GM19372 (cell line): ENCODE results near the gene GPR18.
"Not testable (repeated sequence)": the region's sequence is repeated elsewhere in the genome, so short reads cannot be mapped to it uniquely, and the experiment has no call there.

ENCODE experiments used
- ATAC-seq: cut with Tn5 transposase; IDR thresholded peaks from one replicate; pipeline ENCODE4 v1.9.1; 2021; ENCODE audit warnings: mild to moderate bottlenecking, low read depth, moderate library complexity; ENCODE audit not compliant: unreplicated experiment

GPR18 gene

GRCh38 chr13:99269627-99270241, 11.6 kb upstream of the GPR18 start:
- ATAC-seq, result no peak

GRCh38 chr13:99268822-99269221, 10.6 kb upstream of the GPR18 start:
- no peak for ATAC-seq

- ATAC-seq, result no peak
These were observed 9.7 kb upstream of the GPR18 start for GRCh38 chr13:99267927-99268326.

GRCh38 chr13:99266827-99267226, 8.6 kb upstream of the GPR18 start:
- ATAC-seq, result no peak

GRCh38 chr13:99265821-99266426, 7.7 kb upstream of the GPR18 start:
- no peak for ATAC-seq

- no peak for ATAC-seq
These were observed 7.1 kb upstream of the GPR18 start for GRCh38 chr13:99265162-99265800.

GRCh38 chr13:99264051-99264450, 5.9 kb upstream of the GPR18 start:
- ATAC-seq, result no peak

GRCh38 chr13:99263126-99263785, 5.1 kb upstream of the GPR18 start:
- no peak for ATAC-seq

- ATAC-seq, result no peak
These were observed 2.9 kb upstream of the GPR18 start for GRCh38 chr13:99261059-99261458.

- no peak for ATAC-seq
These were observed 2.0 kb upstream of the GPR18 start for GRCh38 chr13:99260216-99260615.

GRCh38 chr13:99258946-99259345, 767 bp upstream of the GPR18 start:
- ATAC-seq, result no peak

GRCh38 chr13:99257291-99257690, 888 bp downstream of the GPR18 start:
- no peak for ATAC-seq

GRCh38 chr13:99256709-99257108, 1.5 kb downstream of the GPR18 start:
- no peak for ATAC-seq

- ATAC-seq, result no peak
These were observed 1.9 kb downstream of the GPR18 start for GRCh38 chr13:99256283-99256682.

- ATAC-seq, result no peak
These were observed 2.9 kb downstream of the GPR18 start for GRCh38 chr13:99255271-99255670.

- ATAC-seq, result no peak
These were observed 3.3 kb downstream of the GPR18 start for GRCh38 chr13:99254830-99255229.

- no peak for ATAC-seq
These were observed 6.3 kb downstream of the GPR18 start for GRCh38 chr13:99251921-99252320.

GRCh38 chr13:99250982-99251825, 7.0 kb downstream of the GPR18 start:
- no peak for ATAC-seq

- not testable (repeated sequence) for ATAC-seq
These were observed 8.6 kb downstream of the GPR18 start for GRCh38 chr13:99249606-99250005.

GRCh38 chr13:99249178-99249577, 9.0 kb downstream of the GPR18 start:
- not testable (repeated sequence) for ATAC-seq

GRCh38 chr13:99246100-99246499, 12.1 kb downstream of the GPR18 start:
- no peak for ATAC-seq
